H9 (cell line): ENCODE results near the gene FARS2. TPM values are rescaled to one million over a fixed set of nuclear protein-coding genes. Genes with fewer than 3 reads are reported as not detected.

ENCODE experiments used
- DNase-seq: peaks from one replicate; pipeline ENCODE4 v3.0.0-alpha.2; 2017
- H2AFZ ChIP-seq: one replicate; pipeline ENCODE4 v1.6.1; 2013; ENCODE audit warnings: mild to moderate bottlenecking, low read length, control low read depth, moderate library complexity
- H2AK5ac ChIP-seq: 2 replicates; pipeline ENCODE4 v1.6.1; 2013; ENCODE audit warnings: low read length, control low read depth, mixed read lengths; ENCODE audit not compliant: insufficient read length
- H2BK120ac ChIP-seq: one replicate; pipeline ENCODE4 v1.6.1; 2013; ENCODE audit warnings: low read depth, mild to moderate bottlenecking, low read length, control low read depth, inconsistent platforms; ENCODE audit not compliant: poor library complexity, severe bottlenecking
- H2BK12ac ChIP-seq: 2 replicates; pipeline ENCODE4 v1.6.1; 2013; ENCODE audit warnings: low read length, control low read depth, mixed read lengths, low read depth; ENCODE audit not compliant: insufficient read length
- H2BK15ac ChIP-seq: 2 replicates; pipeline ENCODE4 v1.6.1; 2013; ENCODE audit warnings: low read depth, low read length, control low read depth
- H2BK20ac ChIP-seq: one replicate; pipeline ENCODE4 v1.6.1; 2013; ENCODE audit warnings: low read depth, mild to moderate bottlenecking, low read length, control low read depth, inconsistent platforms; ENCODE audit not compliant: poor library complexity, severe bottlenecking
- H2BK5ac ChIP-seq: 2 replicates; pipeline ENCODE4 v1.6.1; 2013; ENCODE audit warnings: low read length, control low read depth, mixed read lengths; ENCODE audit not compliant: insufficient read length
- H3K14ac ChIP-seq: 2 replicates; pipeline ENCODE4 v1.6.1; 2013; ENCODE audit warnings: low read length, control low read depth; ENCODE audit not compliant: insufficient read depth
- H3K18ac ChIP-seq: 2 replicates; pipeline ENCODE4 v1.6.1; 2013; ENCODE audit warnings: low read depth, mild to moderate bottlenecking, mixed read lengths, low read length, control low read depth; ENCODE audit not compliant: insufficient read length
- H3K23ac ChIP-seq: 2 replicates; pipeline ENCODE4 v1.6.1; 2013; ENCODE audit warnings: low read length, control low read depth, mixed read lengths, low read depth; ENCODE audit not compliant: insufficient read length
- H3K23me2 ChIP-seq: 2 replicates; pipeline ENCODE4 v1.6.1; 2013; ENCODE audit warnings: low read depth, mild to moderate bottlenecking, mixed read lengths, low read length, control low read depth; ENCODE audit not compliant: insufficient read length, poor library complexity, severe bottlenecking
- H3K27ac ChIP-seq: 2 replicates; pipeline ENCODE4 v1.5.1; 2013; ENCODE audit warnings: low read length, control low read depth, mixed read lengths, low read depth; ENCODE audit not compliant: insufficient read length
- H3K27me3 ChIP-seq: 2 replicates; pipeline ENCODE4 v1.6.1; 2013; ENCODE audit warnings: low read length, control low read depth, inconsistent platforms; ENCODE audit not compliant: insufficient read depth
- H3K4ac ChIP-seq: 2 replicates; pipeline ENCODE4 v1.6.1; 2013; ENCODE audit warnings: low read depth, mild to moderate bottlenecking, control low read depth, inconsistent platforms, low read length, moderate library complexity
- H3K4me1 ChIP-seq: 2 replicates; pipeline ENCODE4 v1.6.1; 2013; ENCODE audit warnings: low read length, control low read depth, inconsistent platforms; ENCODE audit not compliant: insufficient read depth
- H3K4me2 ChIP-seq: 2 replicates; pipeline ENCODE4 v1.6.1; 2013; ENCODE audit warnings: low read length, control low read depth, mixed read lengths; ENCODE audit not compliant: insufficient read length, insufficient read depth
- H3K56ac ChIP-seq: 2 replicates; pipeline ENCODE4 v1.6.1; 2013; ENCODE audit warnings: low read depth, mild to moderate bottlenecking, mixed read lengths, low read length, control low read depth; ENCODE audit not compliant: insufficient read length
- H3K79me1 ChIP-seq: 2 replicates; pipeline ENCODE4 v1.6.1; 2013; ENCODE audit warnings: low read depth, mild to moderate bottlenecking, moderate library complexity, low read length, control low read depth, inconsistent platforms; ENCODE audit not compliant: insufficient read depth, poor library complexity, severe bottlenecking
- H3K79me2 ChIP-seq: 2 replicates; pipeline ENCODE4 v1.6.1; 2013; ENCODE audit warnings: low read length, control low read depth, inconsistent platforms; ENCODE audit not compliant: insufficient read depth
- H3K9ac ChIP-seq: 2 replicates; pipeline ENCODE4 v1.6.1; 2013; ENCODE audit warnings: low read length, control low read depth, mixed read lengths; ENCODE audit not compliant: insufficient read length; ENCODE audit errors: extremely low read depth
- H3K9me3 ChIP-seq: one replicate; pipeline ENCODE4 v1.6.1; 2013; ENCODE audit warnings: low read depth, low read length, inconsistent platforms; ENCODE audit not compliant: control insufficient read depth
- H3T11ph ChIP-seq: one replicate; pipeline ENCODE4 v1.6.1; 2013; ENCODE audit warnings: mild to moderate bottlenecking, low read length, control low read depth, inconsistent platforms
- H4K20me1 ChIP-seq: one replicate; pipeline ENCODE4 v1.6.1; 2013; ENCODE audit not compliant: control insufficient read depth, insufficient read length, insufficient read depth
- H4K5ac ChIP-seq: 2 replicates; pipeline ENCODE4 v1.6.1; 2013; ENCODE audit warnings: low read depth, mild to moderate bottlenecking, mixed read lengths, low read length, control low read depth; ENCODE audit not compliant: insufficient read length
- H4K8ac ChIP-seq: replicated peaks from 2 replicates; pipeline ENCODE4 v1.6.1; 2013; ENCODE audit warnings: low read length, control low read depth, mixed read lengths, low read depth; ENCODE audit not compliant: insufficient read length
- H4K91ac ChIP-seq: 2 replicates; pipeline ENCODE4 v1.6.1; 2013; ENCODE audit warnings: low read depth, mild to moderate bottlenecking, moderate library complexity, mixed read lengths, low read length, control low read depth; ENCODE audit not compliant: insufficient read length
- H3K27ac Mint-ChIP-seq, 3 experiments: 2 replicates in 2 of 3; 3 replicates in 1 of 3; pipeline ENCODE4 v1.8.0; 2020 to 2021; ENCODE audit warnings: mixed read lengths in 3 of 3, mild to moderate bottlenecking in 1 of 3, moderate library complexity in 1 of 3
- H3K27me3 Mint-ChIP-seq: 2 replicates; pipeline ENCODE4 v1.8.0; 2021; ENCODE audit warnings: low read depth, mild to moderate bottlenecking, moderate library complexity, mixed read lengths
- H3K36me3 Mint-ChIP-seq, 3 experiments: 2 replicates in 2 of 3; 3 replicates in 1 of 3; pipeline ENCODE4 v1.8.0; 2020 to 2021; ENCODE audit warnings: low read depth in 3 of 3, mixed read lengths in 3 of 3; ENCODE audit not compliant: insufficient read depth in 1 of 3
- H3K4me1 Mint-ChIP-seq, 2 experiments: 2 replicates each; pipeline ENCODE4 v1.8.0; 2020; ENCODE audit warnings: mixed read lengths in 2 of 2
- H3K4me3 Mint-ChIP-seq, 2 experiments: 2 replicates in 1 of 2; 3 replicates in 1 of 2; pipeline ENCODE4 v1.8.0; 2020 to 2021; ENCODE audit warnings: mild to moderate bottlenecking in 2 of 2, mixed read lengths in 2 of 2, moderate library complexity in 1 of 2
- H3K9me3 Mint-ChIP-seq, 2 experiments: 2 replicates in 1 of 2; 3 replicates in 1 of 2; pipeline ENCODE4 v1.8.0; 2020; ENCODE audit warnings: mild to moderate bottlenecking in 2 of 2, mixed read lengths in 2 of 2, moderate library complexity in 1 of 2
- CTCF ChIP-seq: fragments of 200-600 bp; sonication (generic); conservative IDR thresholded peaks from 3 replicates; pipeline ENCODE4 v1.8.0; 2021; ENCODE audit warnings: antibody characterized with exemption, mild to moderate bottlenecking
- WGBS: extraction: QIAGEN DNeasy Blood & Tissue Kit; methylation state at CpG from one replicate; pipeline ENCODE4 v1.1.7; 2013; ENCODE audit warnings: missing lambda C conversion rate, low lambda C conversion rate, mixed read lengths; ENCODE audit not compliant: insufficient read length; ENCODE audit errors: extremely low coverage; 5-methylcytosine and 5-hydroxymethylcytosine counted together
- total RNA-seq: library from RNA; stranded (reverse); gene quantifications from 2 replicates; pipeline ENCODE4 v1.2.1, GENCODE V29; 2021

The FARS2 gene
- total RNA-seq, 1 experiment from 2014 or later: 8.5 TPM

- H3K23ac ChIP-seq: no peak overlapping the region
- no peaks in the 10 kb centered on the region for H4K20me1 ChIP-seq
- H3K4me1 ChIP-seq: peaks cover 7% of the 10 kb centered on the region; the same call in 1 of the 2 replicates
- H3K56ac ChIP-seq: no peak overlapping the region
- no peak overlapping the region for H3K27ac ChIP-seq
- no peaks in the 10 kb centered on the region; the same call in 1 of the 2 replicates for H3K27me3 Mint-ChIP-seq
- no peak for TF ChIP-seq CTCF
- H2BK12ac ChIP-seq: no peak overlapping the region
- H3T11ph ChIP-seq: no peak overlapping the region
- H3K4me1 Mint-ChIP-seq: peaks cover 23 to 28% of the 10 kb centered on the region in 2 experiments
- H3K4me3 Mint-ChIP-seq: no peak overlapping the region
- H3K4me2 ChIP-seq: no peak overlapping the region
- H3K14ac ChIP-seq: no peak overlapping the region
- H3K4ac ChIP-seq: no peak overlapping the region
- H2AK5ac ChIP-seq: no peak overlapping the region
- H3K79me2 ChIP-seq: no peaks in the 10 kb centered on the region
- peaks cover 0 to 3% of the 10 kb centered on the region in 2 experiments; a peak in 2 of 5 replicates for H3K9me3 Mint-ChIP-seq
- no CpG with 5 or more reads among the region's 6 CpGs for WGBS
- no peaks in the 10 kb centered on the region for H3K9me3 ChIP-seq
- no peak overlapping the region for H2BK15ac ChIP-seq
- H2BK20ac ChIP-seq: no peak overlapping the region
- no peak overlapping the region for H2AFZ ChIP-seq
- no peaks in the 10 kb centered on the region for H3K79me1 ChIP-seq
- H4K91ac ChIP-seq: no peak overlapping the region
- peak overlapping the region in 1 of 3 experiments; percentile 80; a peak in 2 of 7 replicates for H3K27ac Mint-ChIP-seq
- H4K5ac ChIP-seq: no peak overlapping the region
- H3K36me3 Mint-ChIP-seq: no peaks in the 10 kb centered on the region
- no peaks in the 10 kb centered on the region for H3K23me2 ChIP-seq
- no peak overlapping the region for H4K8ac ChIP-seq
- DNase-seq: no peak
- no peak overlapping the region for H3K9ac ChIP-seq
- no peak overlapping the region for H3K18ac ChIP-seq
- no peak overlapping the region for H2BK120ac ChIP-seq
- no peak overlapping the region for H2BK5ac ChIP-seq
- H3K27me3 ChIP-seq: no peaks in the 10 kb centered on the region
Observed at GRCh38 chr6:5464099-5464885, 203.0 kb downstream of the FARS2 start.
